ENCODE results near the gene IPO7.
"Not testable (repeated sequence)": the region's sequence is repeated elsewhere in the genome, so short reads cannot be mapped to it uniquely, and the experiment has no call there.

The IPO7 gene

GRCh38 chr11:9428706-9429105 is 44.3 kb downstream of the IPO7 start:
- Histone ChIP-seq H3K79me2 (ENCODE audit: insufficient read depth, low read depth) (no peaks in the 10 kb centered on the region), H3K4me1 (ENCODE audit: low read depth, poor library complexity, severe bottlenecking) (no peaks in the 10 kb centered on the region), H3K9ac (no peak overlapping the region), H3K4me3 (IDR thresholded peaks at IDR 0.05; ENCODE audit: insufficient read depth, low read depth, low read length) (no peak overlapping the region), H4K20me1 (ENCODE audit: insufficient read depth) (no peaks in the 10 kb centered on the region; the same call in 1 of the 2 replicates), H3K27ac (no peak overlapping the region), H3K27me3 (ENCODE audit: insufficient read depth, low read depth) (no peaks in the 10 kb centered on the region), H3K36me3 (ENCODE audit: insufficient read depth) (peaks cover 29% of the 10 kb centered on the region; the same call in 1 of the 2 replicates), H2AFZ (ENCODE audit: low read depth) (no peak overlapping the region), H3K4me2 (no peak overlapping the region)
- no peak for TF ChIP-seq CTCF (conservative IDR thresholded peaks at IDR 0.05; ENCODE audit: low read depth, low read length)

DNA sequence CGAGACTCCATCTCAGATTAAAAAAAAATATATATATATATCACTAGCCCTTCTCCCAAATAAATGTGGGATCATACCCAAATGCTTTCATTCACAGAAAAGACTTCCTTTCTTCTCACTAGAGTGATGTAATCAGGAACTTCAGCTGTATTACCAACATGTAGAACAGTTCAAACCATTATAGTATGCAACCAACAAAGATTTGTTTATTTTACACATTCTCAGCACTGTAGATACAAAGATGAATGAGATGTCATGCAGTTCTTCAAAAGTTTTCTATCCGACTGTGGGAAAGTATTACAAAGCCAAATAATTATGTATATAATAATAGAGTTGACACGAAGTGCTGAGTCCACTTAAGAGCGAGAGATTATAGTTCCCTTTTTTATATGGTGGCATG is 54.2 kb downstream of the IPO7 start:
- Histone ChIP-seq H2AFZ (ENCODE audit: low read depth) (no peak overlapping the region), H3K27me3 (ENCODE audit: insufficient read depth, low read depth) (no peaks in the 10 kb centered on the region), H3K4me2 (no peak overlapping the region), H3K4me1 (ENCODE audit: low read depth, poor library complexity, severe bottlenecking) (no peaks in the 10 kb centered on the region), H3K27ac (no peak overlapping the region), H3K4me3 (IDR thresholded peaks at IDR 0.05; ENCODE audit: insufficient read depth, low read depth, low read length) (no peak overlapping the region), H3K79me2 (ENCODE audit: insufficient read depth, low read depth) (no peaks in the 10 kb centered on the region), H3K36me3 (ENCODE audit: insufficient read depth) (peaks cover 13% of the 10 kb centered on the region; the same call in 1 of the 2 replicates), H4K20me1 (ENCODE audit: insufficient read depth) (no peaks in the 10 kb centered on the region), H3K9ac (no peak overlapping the region)
- TF ChIP-seq CTCF (conservative IDR thresholded peaks at IDR 0.05; ENCODE audit: low read depth, low read length): no peak

DNA sequence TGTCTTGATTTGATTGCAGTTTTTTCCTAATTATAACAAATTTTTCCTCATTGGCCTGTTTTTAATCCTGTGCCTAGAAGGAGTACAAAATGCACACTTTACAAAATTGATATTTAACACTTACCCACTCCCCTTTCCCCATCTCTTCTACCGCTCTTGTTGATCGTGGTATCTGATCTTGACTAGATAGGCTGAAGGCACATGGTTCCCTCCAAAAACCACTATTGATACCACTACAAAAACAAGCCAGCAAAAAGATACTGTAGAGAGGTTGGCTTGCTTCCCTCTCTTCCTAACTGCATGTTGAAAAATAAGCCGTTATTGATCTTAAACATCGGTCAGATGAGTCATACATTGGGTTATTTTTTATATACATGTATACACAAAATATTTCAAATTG is 61.8 kb downstream of the IPO7 start:
- H3K4me3 ChIP-seq (IDR thresholded peaks at IDR 0.05; ENCODE audit: insufficient read depth, low read depth, low read length): no peak overlapping the region
- TF ChIP-seq CTCF (conservative IDR thresholded peaks at IDR 0.05; ENCODE audit: low read depth, low read length): no peak
- H3K4me2 ChIP-seq: no peak overlapping the region
- H4K20me1 ChIP-seq (ENCODE audit: insufficient read depth): no peaks in the 10 kb centered on the region
- H3K27me3 ChIP-seq (ENCODE audit: insufficient read depth, low read depth): no peaks in the 10 kb centered on the region
- no peaks in the 10 kb centered on the region; the same call in 1 of the 2 replicates for H3K36me3 ChIP-seq (ENCODE audit: insufficient read depth)
- H3K27ac ChIP-seq: no peak overlapping the region
- H3K4me1 ChIP-seq (ENCODE audit: low read depth, poor library complexity, severe bottlenecking): no peaks in the 10 kb centered on the region
- H2AFZ ChIP-seq (ENCODE audit: low read depth): no peak overlapping the region
- H3K79me2 ChIP-seq (ENCODE audit: insufficient read depth, low read depth): no peaks in the 10 kb centered on the region
- H3K9ac ChIP-seq: no peak overlapping the region

DNA sequence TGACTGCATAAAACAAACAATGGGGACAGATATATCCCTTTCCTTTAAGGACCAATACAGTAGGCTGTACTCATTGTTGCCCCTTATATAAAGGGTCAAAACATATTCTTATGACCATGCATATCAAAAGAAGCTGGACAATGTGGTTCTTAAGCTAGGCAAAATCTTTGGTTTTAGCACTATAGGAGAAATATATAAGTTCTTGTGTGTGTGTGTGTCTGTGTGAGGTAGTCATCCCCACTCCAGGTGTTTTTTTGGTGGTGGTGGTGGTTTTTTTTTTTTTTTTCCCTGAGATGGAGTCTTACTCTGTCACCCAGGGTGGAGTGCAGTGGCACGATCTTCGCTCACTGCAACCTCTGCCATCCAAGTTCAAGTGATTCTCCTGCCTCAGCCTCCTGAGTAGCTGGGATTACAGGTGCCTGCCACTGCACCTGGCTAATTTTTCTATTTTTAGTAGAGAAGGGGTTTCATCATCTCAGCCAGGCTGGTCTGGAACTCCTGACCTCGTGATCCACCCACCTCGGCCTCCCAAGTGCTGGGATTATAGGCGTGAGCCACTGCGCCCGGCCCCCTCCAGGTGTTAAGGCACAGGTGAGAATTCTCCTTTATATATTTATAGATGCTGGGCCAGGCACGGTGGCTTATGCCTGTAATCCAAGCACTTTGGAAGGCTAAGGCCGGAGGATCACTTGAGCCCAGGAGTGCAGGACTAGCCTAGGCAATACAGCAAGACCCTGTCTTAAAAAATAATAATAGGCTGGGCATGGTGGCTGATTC is 64.3 kb downstream of the IPO7 start:
- TF ChIP-seq CTCF (conservative IDR thresholded peaks at IDR 0.05; ENCODE audit: low read depth, low read length): no peak
- Histone ChIP-seq H3K9ac (no peak overlapping the region), H3K36me3 (ENCODE audit: insufficient read depth) (no peaks in the 10 kb centered on the region), H2AFZ (ENCODE audit: low read depth) (no peak overlapping the region), H3K27ac (no peak overlapping the region), H3K4me2 (no peak overlapping the region), H4K20me1 (ENCODE audit: insufficient read depth) (no peaks in the 10 kb centered on the region), H3K79me2 (ENCODE audit: insufficient read depth, low read depth) (no peaks in the 10 kb centered on the region), H3K27me3 (ENCODE audit: insufficient read depth, low read depth) (no peaks in the 10 kb centered on the region), H3K4me3 (IDR thresholded peaks at IDR 0.05; ENCODE audit: insufficient read depth, low read depth, low read length) (no peak overlapping the region), H3K4me1 (ENCODE audit: low read depth, poor library complexity, severe bottlenecking) (no peaks in the 10 kb centered on the region)

- not testable (repeated sequence) for H3K4me3 ChIP-seq (IDR thresholded peaks at IDR 0.05; ENCODE audit: insufficient read depth, low read depth, low read length); H2AFZ ChIP-seq (ENCODE audit: low read depth); H3K27ac ChIP-seq; H3K79me2 ChIP-seq (ENCODE audit: insufficient read depth, low read depth); H3K27me3 ChIP-seq (ENCODE audit: insufficient read depth, low read depth); H4K20me1 ChIP-seq (ENCODE audit: insufficient read depth); H3K4me1 ChIP-seq (ENCODE audit: low read depth, poor library complexity, severe bottlenecking); H3K36me3 ChIP-seq (ENCODE audit: insufficient read depth); H3K9ac ChIP-seq; H3K4me2 ChIP-seq
These were observed 67.6 kb downstream of the IPO7 start for GRCh38 chr11:9452023-9452422.

Measured in KMS-11 (cell line).